GM18498 (cell line): ENCODE measurements around the gene USP34.

Experiments
- ATAC-seq: cut with Tn5 transposase; IDR thresholded peaks from one replicate; pipeline ENCODE4 v1.9.1; 2021; ENCODE audit warnings: mild to moderate bottlenecking, moderate library complexity; ENCODE audit not compliant: unreplicated experiment

USP34 gene

GRCh38 chr2:61257446-61257845 is 213.4 kb downstream of the USP34 start:
- ATAC-seq, result no peak

DNA sequence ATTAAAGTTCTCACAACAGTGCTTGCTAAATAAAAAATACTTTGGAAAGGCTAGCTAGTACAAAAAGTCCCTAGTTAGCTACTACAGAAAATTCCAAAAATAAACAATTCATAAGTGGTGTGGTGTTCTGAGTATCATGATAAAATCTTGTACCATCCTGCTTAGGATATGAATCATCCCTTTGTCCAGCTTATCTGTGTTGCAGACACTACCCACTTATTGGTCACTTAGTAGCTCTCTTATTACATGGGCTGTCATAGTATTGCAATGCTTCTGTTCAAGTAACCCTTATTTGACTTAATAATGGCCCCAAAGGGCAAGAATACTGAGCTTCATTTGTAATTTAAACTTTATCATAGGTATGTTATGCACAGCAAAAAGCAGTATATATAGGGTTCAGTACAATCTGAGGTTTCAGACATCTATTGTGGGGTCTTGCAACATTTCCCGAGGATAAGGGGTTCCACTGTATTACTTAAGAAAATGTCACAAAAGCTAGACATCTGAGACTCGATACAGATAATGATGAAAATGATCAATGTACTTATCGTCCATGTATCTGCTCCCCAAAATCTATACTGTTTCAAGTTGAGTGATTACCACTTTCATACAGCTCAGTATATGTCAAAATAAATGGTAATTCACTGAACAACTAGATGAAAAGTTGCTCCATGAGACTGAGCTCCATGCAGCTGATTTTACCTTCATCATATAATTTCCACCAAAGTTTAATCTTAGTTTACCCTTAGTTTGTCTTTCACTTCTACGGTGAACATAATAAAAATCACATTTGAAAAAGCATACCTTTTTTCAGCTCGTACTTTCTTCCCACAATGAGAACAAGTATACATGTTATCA is 215.1 kb downstream of the USP34 start:
- no peak for ATAC-seq

DNA sequence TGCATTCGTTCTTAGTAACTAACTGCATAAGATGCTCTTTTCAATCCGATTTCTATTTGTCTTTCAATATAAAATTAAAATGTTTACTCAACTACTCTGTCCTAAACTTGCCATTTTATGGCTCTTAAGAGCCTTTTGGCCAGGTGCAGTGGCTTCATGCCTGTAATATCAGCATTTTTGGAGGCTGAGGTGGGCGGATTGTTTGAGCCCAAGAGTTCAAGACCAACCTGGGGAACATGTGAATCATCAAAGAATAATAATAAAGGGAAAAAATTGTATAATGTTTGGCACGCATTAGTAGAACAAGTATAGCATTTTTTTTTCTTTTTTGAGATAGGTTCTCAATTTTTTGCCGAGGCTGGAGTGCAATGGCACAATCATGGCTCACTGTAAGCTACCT is 216.4 kb downstream of the USP34 start:
- ATAC-seq, result no peak

GRCh38 chr2:61253136-61253535 is 217.8 kb downstream of the USP34 start:
- ATAC-seq, result no peak

DNA sequence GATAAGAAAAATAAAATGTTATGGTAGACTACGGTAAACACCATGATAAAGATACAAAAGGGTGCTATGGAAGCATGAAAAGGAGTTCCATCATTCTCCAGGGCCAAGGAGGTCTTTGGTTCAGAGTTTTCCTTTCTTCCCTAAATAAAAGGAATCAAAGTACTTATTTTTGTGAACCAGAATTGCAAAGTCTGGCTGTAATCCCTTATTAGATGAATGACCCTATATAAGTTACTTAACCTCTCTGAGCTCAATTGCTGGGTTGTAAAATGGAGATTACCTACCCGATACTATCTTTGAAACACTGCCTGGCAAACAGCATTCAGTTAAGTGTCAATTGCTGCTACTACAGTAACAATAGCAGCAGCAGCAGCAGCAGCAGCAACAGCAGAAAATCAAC is 218.9 kb downstream of the USP34 start:
- no peak for ATAC-seq

GRCh38 chr2:61249521-61250071 is 221.3 kb downstream of the USP34 start:
- no peak for ATAC-seq

DNA sequence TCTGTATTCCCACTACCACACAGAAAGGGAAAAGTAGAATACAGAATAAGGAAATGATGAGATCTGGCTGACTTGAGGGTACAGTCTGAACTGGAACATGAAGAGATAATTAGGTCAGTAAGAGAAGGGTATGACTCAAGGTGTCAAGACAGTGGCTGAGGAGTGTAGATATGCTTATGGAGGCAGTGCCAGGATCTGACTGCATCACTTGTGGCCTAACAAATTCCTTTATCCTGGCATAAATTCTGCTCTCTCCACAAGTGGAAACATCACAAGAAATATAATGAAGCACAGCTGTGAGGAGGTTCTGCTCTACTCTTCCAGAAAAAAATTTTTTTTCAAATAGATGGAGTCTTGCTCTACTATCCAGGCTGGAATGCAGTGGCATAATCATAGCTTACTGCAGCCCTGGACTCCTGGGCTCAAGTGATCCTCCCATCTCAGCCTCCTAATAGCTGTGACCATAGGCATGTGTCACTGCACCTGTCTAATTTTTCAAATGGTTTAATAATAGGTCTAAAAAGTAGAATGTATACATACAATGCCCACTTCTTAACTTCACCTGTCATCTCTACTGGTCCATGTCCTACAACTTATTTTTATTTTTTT is 223.6 kb downstream of the USP34 start:
- ATAC-seq, result no peak

GRCh38 chr2:61244694-61245093 is 226.2 kb downstream of the USP34 start:
- no peak for ATAC-seq

GRCh38 chr2:61241266-61241665 is 229.6 kb downstream of the USP34 start:
- no peak for ATAC-seq

DNA sequence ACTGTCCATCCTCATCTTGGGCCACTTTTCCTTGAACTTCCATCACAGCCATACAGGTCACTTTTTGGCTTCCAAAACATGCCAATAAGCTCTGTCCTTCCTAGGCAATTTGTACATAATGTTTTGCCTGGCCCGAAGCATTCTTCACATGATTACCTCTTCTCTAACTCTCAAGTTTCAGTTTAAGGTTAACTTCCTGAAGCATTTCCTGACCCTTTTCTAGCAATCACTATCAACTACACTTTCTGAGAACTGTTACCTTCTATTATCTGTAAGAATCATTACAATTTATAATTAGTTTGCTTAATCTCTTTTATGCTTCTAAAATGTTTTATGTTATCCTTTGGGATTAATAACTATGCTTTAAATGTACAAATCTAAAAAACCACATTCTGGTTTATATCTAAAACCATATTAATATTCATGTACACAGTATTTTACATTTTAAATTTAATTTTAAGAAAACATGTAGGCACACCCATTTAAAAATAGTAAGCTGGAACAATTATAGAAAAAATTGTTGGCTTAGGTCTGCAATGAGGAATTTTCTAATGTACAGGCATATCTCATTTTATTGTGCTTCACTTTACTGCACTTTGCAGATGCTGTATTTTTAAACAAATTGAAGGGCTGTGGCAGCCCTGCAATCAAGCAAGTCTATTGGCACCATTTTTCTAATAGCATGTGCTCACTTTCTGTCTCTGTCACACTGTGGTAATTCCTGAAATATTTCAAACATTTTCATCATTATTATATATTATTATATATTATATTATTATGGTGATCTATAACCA is 232.5 kb downstream of the USP34 start:
- no peak for ATAC-seq

GRCh38 chr2:61235716-61236115 is 235.2 kb downstream of the USP34 start:
- ATAC-seq, result no peak

DNA sequence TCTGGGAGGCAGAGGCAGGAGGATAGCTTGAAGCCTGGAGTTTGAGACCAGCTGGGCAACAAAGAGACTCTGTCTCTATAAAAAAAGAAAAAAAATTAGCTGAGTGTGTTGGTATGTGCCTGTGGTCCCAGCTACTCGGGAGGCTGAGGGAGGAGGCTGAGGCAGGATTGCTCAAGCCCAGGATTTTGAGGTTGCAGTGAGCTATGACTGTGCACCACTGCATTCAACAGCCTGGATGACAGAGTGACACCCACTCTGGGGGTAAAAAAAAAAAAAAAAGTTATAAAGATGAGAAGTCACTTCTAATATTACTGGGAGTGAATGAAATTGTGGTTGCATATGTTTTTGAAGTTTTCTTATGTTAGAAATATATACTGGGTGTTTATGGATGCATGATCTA is 237.3 kb downstream of the USP34 start:
- no peak for ATAC-seq

DNA sequence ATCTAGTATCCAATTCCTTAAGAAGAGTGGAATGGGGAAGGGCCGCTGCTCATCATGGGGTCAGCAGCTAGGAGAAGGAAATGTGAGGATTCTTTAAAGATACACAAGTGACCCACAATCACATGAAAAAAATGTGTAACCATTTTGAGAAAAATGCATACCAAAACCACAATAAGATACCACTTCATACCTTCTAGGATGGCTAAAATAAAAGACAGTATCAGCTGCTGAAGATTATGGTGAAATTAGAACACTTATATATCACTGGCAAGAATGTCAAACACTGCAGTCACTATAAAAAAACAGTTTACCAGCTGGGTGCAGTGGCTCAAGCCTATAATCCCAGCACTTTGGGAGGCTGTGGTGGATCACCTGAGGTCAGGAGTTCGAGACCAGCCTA is 241.0 kb downstream of the USP34 start:
- no peak for ATAC-seq

DNA sequence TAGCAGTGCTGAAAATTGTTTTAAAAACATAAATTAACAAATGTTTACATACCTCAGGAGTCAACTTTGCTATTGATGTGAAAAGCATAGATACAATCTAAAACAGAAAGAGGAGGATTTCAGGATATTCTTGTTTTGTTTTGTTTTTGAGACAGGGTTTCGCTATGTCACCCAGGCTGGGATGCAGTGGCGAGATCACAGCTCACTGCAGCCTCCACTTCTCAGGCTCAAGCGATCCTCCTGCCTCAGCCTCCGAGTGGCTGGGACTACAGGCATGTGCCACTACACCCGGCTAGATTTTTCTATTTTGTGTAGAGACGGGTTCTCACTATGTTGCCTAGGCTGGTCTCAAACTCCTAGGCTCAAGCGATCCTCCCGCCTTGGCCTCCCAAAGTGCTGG is 248.3 kb downstream of the USP34 start:
- ATAC-seq, result no peak

- no peak for ATAC-seq
Observed at GRCh38 chr2:61221819-61222218, 249.1 kb downstream of the USP34 start.

GRCh38 chr2:61220768-61221167 is 250.1 kb downstream of the USP34 start:
- no peak for ATAC-seq

DNA sequence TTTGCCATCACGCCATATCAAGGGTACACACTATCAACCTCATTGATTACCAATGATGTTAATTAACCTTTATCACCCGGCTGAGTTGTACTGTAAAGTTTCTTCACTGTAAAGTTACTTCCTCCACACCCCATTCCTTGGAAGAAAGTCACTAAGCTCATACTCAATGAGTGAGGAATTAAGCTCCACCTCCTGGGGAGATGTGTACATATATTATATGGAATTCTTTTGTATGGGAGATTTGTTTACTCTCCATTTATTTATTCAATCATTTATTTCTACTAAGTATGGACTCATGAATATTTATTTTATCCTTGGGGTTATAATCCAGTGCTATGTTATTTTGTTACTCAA is 252.1 kb downstream of the USP34 start:
- ATAC-seq, result no peak

GRCh38 chr2:61218076-61218816 is 252.6 kb downstream of the USP34 start:
- ATAC-seq, result no peak

GRCh38 chr2:61214171-61214570 is 256.7 kb downstream of the USP34 start:
- ATAC-seq, result no peak

DNA sequence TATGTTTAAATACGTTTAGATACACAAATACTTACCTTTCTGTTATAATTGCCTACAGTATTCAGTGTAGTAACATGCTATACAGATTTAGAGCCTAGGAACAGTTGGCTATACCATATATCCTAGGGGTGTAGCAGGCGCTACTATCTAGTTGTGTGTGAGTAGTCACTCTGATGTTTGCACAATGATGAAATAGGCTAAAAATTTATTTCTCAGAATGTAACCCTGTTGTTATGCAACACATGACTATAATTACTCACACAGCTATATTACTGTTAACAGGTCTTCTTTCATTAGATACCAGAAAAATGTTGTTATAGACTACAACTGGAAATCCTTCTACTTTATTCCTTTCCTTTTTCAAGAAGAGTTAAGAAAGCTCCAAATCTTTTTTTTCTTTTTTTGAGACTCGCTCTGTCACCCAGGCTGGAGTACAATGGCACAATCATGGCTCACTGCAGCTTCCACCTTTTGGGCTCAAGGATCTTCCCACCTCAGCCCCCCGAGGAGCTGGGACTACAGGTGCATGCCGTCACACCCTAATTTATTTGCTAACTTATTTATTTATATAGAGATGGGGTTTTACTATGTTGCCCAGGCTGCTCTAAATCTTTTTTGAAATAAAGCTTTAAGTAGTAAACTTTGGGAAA is 260.4 kb downstream of the USP34 start:
- no peak for ATAC-seq
